Parathyroid adenoma (tissue), 2 donors: ENCODE results near the gene CAMTA1.

Source experiments
- H2AFZ ChIP-seq: fragments of 300-600 bp; sonication (generic); one replicate; pipeline ENCODE4 v1.7.0; 2017; ENCODE audit warnings: antibody characterized with exemption, mild to moderate bottlenecking
- H3K27ac ChIP-seq: fragments of 300-600 bp; sonication (generic); one replicate; pipeline ENCODE4 v1.7.0; 2017
- H3K27me3 ChIP-seq: fragments of 300-600 bp; sonication (generic); one replicate; pipeline ENCODE4 v1.7.0; 2017; ENCODE audit warnings: low read length; ENCODE audit not compliant: control insufficient read depth, insufficient read depth
- H3K36me3 ChIP-seq: fragments of 300-600 bp; sonication (generic); one replicate; pipeline ENCODE4 v1.7.0; 2017; ENCODE audit warnings: low read length; ENCODE audit not compliant: control insufficient read depth, insufficient read depth
- H3K4me1 ChIP-seq: fragments of 300-600 bp; sonication (generic); one replicate; pipeline ENCODE4 v1.7.0; 2017; ENCODE audit warnings: control low read depth
- H3K4me2 ChIP-seq: fragments of 300-600 bp; sonication (generic); one replicate; pipeline ENCODE4 v1.7.0; 2017; ENCODE audit warnings: low read length
- H3K4me3 ChIP-seq: fragments of 300-600 bp; sonication (generic); one replicate; pipeline ENCODE4 v1.7.0; 2017; ENCODE audit warnings: low read depth, low read length
- H3K79me2 ChIP-seq: fragments of 300-600 bp; sonication (generic); one replicate; pipeline ENCODE4 v1.7.0; 2017; ENCODE audit warnings: control low read depth
- H3K9ac ChIP-seq: fragments of 300-600 bp; sonication (generic); one replicate; pipeline ENCODE4 v1.7.0; 2017; ENCODE audit warnings: mild to moderate bottlenecking
- H3K9me3 ChIP-seq: fragments of 300-600 bp; sonication (generic); one replicate; pipeline ENCODE4 v1.7.0; 2017; ENCODE audit warnings: low read length; ENCODE audit not compliant: control insufficient read depth
- CTCF ChIP-seq: fragments of 300-600 bp; sonication (generic); IDR thresholded peaks from one replicate; pipeline ENCODE4 v1.7.0; 2017; ENCODE audit warnings: antibody characterized with exemption, mild to moderate bottlenecking
- donor health status: primary hyperparathyroidism.

Gene CAMTA1

GRCh38 chr1:7229186-7229585 lies 443.9 kb downstream of the CAMTA1 start:
- H3K4me1 ChIP-seq: no peaks in the 10 kb centered on the region
- H3K79me2 ChIP-seq: no peaks in the 10 kb centered on the region
- no peak overlapping the region for H3K27ac ChIP-seq
- H3K9ac ChIP-seq: no peak overlapping the region
- H3K36me3 ChIP-seq: no peaks in the 10 kb centered on the region
- no peak overlapping the region for H2AFZ ChIP-seq
- no peaks in the 10 kb centered on the region for H3K27me3 ChIP-seq
- no peak for TF ChIP-seq CTCF
- H3K4me2 ChIP-seq: no peak overlapping the region
- no peaks in the 10 kb centered on the region for H3K9me3 ChIP-seq
- no peak overlapping the region for H3K4me3 ChIP-seq

- Histone ChIP-seq H3K79me2 (no peaks in the 10 kb centered on the region), H3K9ac (no peak overlapping the region), H3K4me2 (no peak overlapping the region), H3K4me1 (no peaks in the 10 kb centered on the region), H3K4me3 (no peak overlapping the region), H3K36me3 (no peaks in the 10 kb centered on the region), H3K27me3 (no peaks in the 10 kb centered on the region), H3K9me3 (no peaks in the 10 kb centered on the region), H3K27ac (no peak overlapping the region), H2AFZ (no peak overlapping the region)
- TF ChIP-seq CTCF: no peak
Observed at GRCh38 chr1:7229696-7230631, 444.7 kb downstream of the CAMTA1 start.

GRCh38 chr1:7232441-7233236 lies 447.4 kb downstream of the CAMTA1 start:
- Histone ChIP-seq H3K27me3 (no peaks in the 10 kb centered on the region), H3K36me3 (no peaks in the 10 kb centered on the region), H3K4me3 (no peak overlapping the region), H3K9ac (no peak overlapping the region), H3K9me3 (no peaks in the 10 kb centered on the region), H3K4me1 (no peaks in the 10 kb centered on the region), H2AFZ (no peak overlapping the region), H3K79me2 (no peaks in the 10 kb centered on the region), H3K4me2 (no peak overlapping the region), H3K27ac (no peak overlapping the region)
- no peak for TF ChIP-seq CTCF

- no peaks in the 10 kb centered on the region for H3K79me2 ChIP-seq
- H3K4me2 ChIP-seq: no peak overlapping the region
- no peak overlapping the region for H3K9ac ChIP-seq
- H3K9me3 ChIP-seq: no peaks in the 10 kb centered on the region
- no peaks in the 10 kb centered on the region for H3K27me3 ChIP-seq
- H3K27ac ChIP-seq: no peak overlapping the region
- TF ChIP-seq CTCF: no peak
- no peak overlapping the region for H3K4me3 ChIP-seq
- H3K36me3 ChIP-seq: no peaks in the 10 kb centered on the region
- no peaks in the 10 kb centered on the region for H3K4me1 ChIP-seq
- H2AFZ ChIP-seq: no peak overlapping the region
Observed at GRCh38 chr1:7233237-7233540, 447.9 kb downstream of the CAMTA1 start.
